SK-N-SH (cell line): ENCODE measurements around the gene GSTA4. TPM values are rescaled to one million over a fixed set of nuclear protein-coding genes. Genes with fewer than 3 reads are reported as not detected.
"Not testable (repeated sequence)": the region's sequence is repeated elsewhere in the genome, so short reads cannot be mapped to it uniquely, and the experiment has no call there.

Source experiments
- CTCF ChIA-PET: fragments of 300-600, 350-600 bp; formaldehyde crosslinking; extraction: SDS; loops from one replicate; lab custom pipeline; 2021; lab: Yijun Ruan, JAX
- POLR2A ChIA-PET: fragments of 350-600 bp; sonication (Branson Sonifier 250); formaldehyde crosslinking; extraction: SDS; loops from one replicate; lab custom pipeline; 2020; ENCODE audit warnings: antibody characterized with exemption, inconsistent platforms; lab: Yijun Ruan, JAX
- DNase-seq: peaks from one replicate; pipeline ENCODE4 v3.0.0; 2012
- H2AFZ ChIP-seq: fragments of 200-600 bp; sonication (generic); 2 replicates; pipeline ENCODE4 v1.8.1; 2016; ENCODE audit warnings: antibody characterized with exemption, mild to moderate bottlenecking, low read depth
- H3F3A ChIP-seq: fragments of 200-600 bp; sonication (generic); replicated peaks from 2 replicates; pipeline ENCODE3; 2016; ENCODE audit warnings: antibody characterized with exemption, mild to moderate bottlenecking; ENCODE audit not compliant: insufficient read depth
- H3K27ac ChIP-seq, 2 experiments: fragments of 200-500 bp in 1 of 2; fragments of 200-600 bp in 1 of 2; sonication (Bioruptor generic) in 1 of 2; sonication (generic), shearing (Covaris generic) in 1 of 2; 2 replicates each; pipeline versions ENCODE4 v1.5.1 to v1.6.1; 2014 to 2016; ENCODE audit warnings: low read depth in 2 of 2, inconsistent platforms in 1 of 2, low read length in 1 of 2, mild to moderate bottlenecking in 1 of 2, mixed read lengths in 1 of 2
- H3K27me3 ChIP-seq: fragments of 200-600 bp; sonication (generic), shearing (Covaris generic); 2 replicates; pipeline ENCODE4 v1.6.1; 2016; ENCODE audit warnings: mixed run types; ENCODE audit not compliant: insufficient read depth
- H3K36me3 ChIP-seq, 2 experiments: fragments of 200-500 bp in 1 of 2; fragments of 200-600 bp in 1 of 2; sonication (Bioruptor generic) in 1 of 2; sonication (generic) in 1 of 2; replicated peaks in 1 of 2; 2 replicates each; pipeline versions ENCODE3 to v1.5.1; 2014 to 2016; ENCODE audit warnings: low read length in 1 of 2, mild to moderate bottlenecking in 1 of 2; ENCODE audit not compliant: insufficient read depth in 2 of 2, control insufficient read depth in 1 of 2
- H3K4me1 ChIP-seq, 2 experiments: fragments of 200-500 bp in 1 of 2; fragments of 200-600 bp in 1 of 2; sonication (Bioruptor generic) in 1 of 2; sonication (generic), shearing (Covaris generic) in 1 of 2; 2 replicates each; pipeline versions ENCODE4 v1.5.1 to v1.6.1; 2014 to 2016; ENCODE audit warnings: low read depth in 1 of 2, low read length in 1 of 2, mixed run types in 1 of 2; ENCODE audit not compliant: insufficient read depth in 2 of 2, control insufficient read depth in 1 of 2
- H3K4me2 ChIP-seq: fragments of 200-600 bp; sonication (generic), shearing (Covaris generic); 2 replicates; pipeline ENCODE4 v1.6.1; 2017; ENCODE audit warnings: mixed run types
- H3K4me3 ChIP-seq, 2 experiments: fragments of 200-500 bp in 1 of 2; fragments of 200-600 bp in 1 of 2; sonication (Bioruptor generic) in 1 of 2; sonication (generic), shearing (Covaris generic) in 1 of 2; 2 replicates each; pipeline versions ENCODE4 v1.5.1 to v1.8.1; 2014 to 2016; ENCODE audit warnings: low read depth in 2 of 2, inconsistent platforms in 1 of 2, low read length in 1 of 2, mild to moderate bottlenecking in 1 of 2, mixed read lengths in 1 of 2, moderate library complexity in 1 of 2
- H3K79me2 ChIP-seq: fragments of 200-600 bp; sonication (generic); 2 replicates; pipeline ENCODE4 v1.8.1; 2017; ENCODE audit warnings: mild to moderate bottlenecking; ENCODE audit not compliant: insufficient read depth
- H3K9ac ChIP-seq: fragments of 200-600 bp; sonication (generic); 2 replicates; pipeline ENCODE4 v1.6.1; 2017; ENCODE audit warnings: mixed run types
- H3K9me2 ChIP-seq: fragments of 200-600 bp; sonication (generic); 2 replicates; pipeline ENCODE4 v1.6.1; 2017; ENCODE audit warnings: mixed run types
- H3K9me3 ChIP-seq: fragments of 200-600 bp; sonication (generic); 2 replicates; pipeline ENCODE4 v1.6.1; 2017; ENCODE audit warnings: mixed run types, mild to moderate bottlenecking, moderate library complexity
- H4K20me1 ChIP-seq: fragments of 200-600 bp; sonication (generic); 2 replicates; pipeline ENCODE4 v1.6.1; 2017; ENCODE audit warnings: mild to moderate bottlenecking, mixed run types; ENCODE audit not compliant: insufficient read depth
- NFIC ChIP-seq: IDR thresholded peaks from 2 replicates; pipeline ENCODE4 v1.4.0; 2012; ENCODE audit warnings: borderline replicate concordance
- RCOR1 ChIP-seq: fragments of 150-350 bp; IDR thresholded peaks from 2 replicates; pipeline ENCODE4 v1.6.1; 2017; ENCODE audit warnings: antibody characterized with exemption, low read length
- RFX5 ChIP-seq: IDR thresholded peaks from 2 replicates; pipeline ENCODE4 v1.6.1; 2012; ENCODE audit warnings: mild to moderate bottlenecking, improper control_type of control experiment, low read length
- TAF1 ChIP-seq: IDR thresholded peaks from 2 replicates; pipeline ENCODE4 v1.6.1; 2012; ENCODE audit warnings: low read depth, mild to moderate bottlenecking, low read length, moderate library complexity, borderline replicate concordance
- USF1 ChIP-seq: IDR thresholded peaks from 2 replicates; pipeline ENCODE4 v1.4.0; 2012; ENCODE audit warnings: low read depth, borderline replicate concordance
- WGBS: methylation state at CpG from one replicate; pipeline ENCODE4 v1.1.6; 2017; ENCODE audit warnings: low lambda C conversion rate; 5-methylcytosine and 5-hydroxymethylcytosine counted together
- polyA plus RNA-seq, 3 experiments: library from polyadenylated mRNA; depleted of rRNA; stranded (reverse); fragments of >200 nt; gene quantifications; 2 replicates each; pipeline ENCODE4 v1.2.3, GENCODE V29; 2012

The GSTA4 gene
- polyA plus RNA-seq, 1 of the 3 experiments (the other 2 are of a cell fraction) = 28.3 TPM

GRCh38 chr6:52964318-52964717, 30.8 kb downstream of the GSTA4 start:
- Histone ChIP-seq H3K4me2 (no peak overlapping the region), H3K79me2 (no peaks in the 10 kb centered on the region), H3K36me3 (no peaks in the 10 kb centered on the region), H3K9me3 (no peaks in the 10 kb centered on the region), H2AFZ (no peak overlapping the region), H3K27ac (no peak overlapping the region), H3K9me2 (no peaks in the 10 kb centered on the region), H3K4me3 (no peak overlapping the region), H4K20me1 (no peaks in the 10 kb centered on the region), H3F3A (no peaks in the 10 kb centered on the region), H3K4me1 (no peaks in the 10 kb centered on the region), H3K27me3 (no peaks in the 10 kb centered on the region), H3K9ac (no peak overlapping the region)
- no peak for DNase-seq
- POLR2A ChIA-PET = no interaction called here
- 38% methylated on average over 1 of the region's 1 CpG for WGBS
- no peak for TF ChIP-seq NFIC
- TF ChIP-seq RFX5 = no peak
- TF ChIP-seq TAF1 = no peak
- CTCF ChIA-PET = no interaction called here

GRCh38 chr6:52962701-52963100, 32.4 kb downstream of the GSTA4 start:
- ChIA-PET POLR2A (no interaction called here), CTCF (no interaction called here)
- Histone ChIP-seq H3K9me2 (no peaks in the 10 kb centered on the region), H3K9me3 (no peaks in the 10 kb centered on the region), H3K4me1 (no peaks in the 10 kb centered on the region), H3F3A (no peaks in the 10 kb centered on the region), H3K27ac (no peak overlapping the region), H3K9ac (no peak overlapping the region), H3K4me3 (no peak overlapping the region), H3K4me2 (no peak overlapping the region), H3K36me3 (no peaks in the 10 kb centered on the region), H3K79me2 (no peaks in the 10 kb centered on the region), H3K27me3 (no peaks in the 10 kb centered on the region)
- no peak for DNase-seq
- 22% methylated on average over 4 of the region's 6 CpGs for WGBS
- no peak for TF ChIP-seq USF1
- no peak for TF ChIP-seq RCOR1
- TF ChIP-seq, all 33 proteins: peak for 0
- Histone ChIP-seq H4K20me1 (no peaks in the 10 kb centered on the region), H2AFZ (no peak overlapping the region)

DNA sequence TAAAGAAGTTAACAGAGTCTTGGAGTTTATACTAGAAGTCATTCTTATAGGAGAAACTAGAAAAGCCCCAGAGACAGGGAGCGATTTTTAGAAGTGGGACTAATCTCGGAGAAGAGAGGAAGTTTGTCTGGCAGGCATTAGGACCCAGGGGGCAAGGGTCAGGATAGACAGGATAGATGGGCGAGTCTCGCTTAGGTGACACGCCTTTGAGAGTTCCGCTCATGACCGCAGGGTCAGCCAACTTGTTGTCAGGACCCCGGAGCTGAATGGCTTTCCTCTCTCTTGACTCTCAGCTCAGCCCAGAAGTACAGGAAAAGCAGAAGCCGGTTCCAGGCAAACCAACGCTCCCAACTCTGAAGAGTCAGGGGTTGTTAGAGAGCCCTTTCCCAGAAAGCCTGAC, 34.1 kb downstream of the GSTA4 start:
- H3K4me1 ChIP-seq, H3K4me2 ChIP-seq, H3K4me3 ChIP-seq, H4K20me1 ChIP-seq, CTCF ChIA-PET, H2AFZ ChIP-seq, H3K27me3 ChIP-seq, H3F3A ChIP-seq, H3K9ac ChIP-seq, H3K79me2 ChIP-seq, H3K36me3 ChIP-seq, H3K9me2 ChIP-seq, DNase-seq, H3K27ac ChIP-seq, H3K9me3 ChIP-seq, POLR2A ChIA-PET: not testable (repeated sequence)
- WGBS = 72% methylated on average over 10 of the region's 10 CpGs

GRCh38 chr6:52960211-52960610, 34.9 kb downstream of the GSTA4 start:
- H2AFZ ChIP-seq, H3K36me3 ChIP-seq, H3K79me2 ChIP-seq, CTCF ChIA-PET, H3K9ac ChIP-seq, DNase-seq, H3K27ac ChIP-seq, H3K4me3 ChIP-seq, H3K9me3 ChIP-seq, H4K20me1 ChIP-seq, H3K4me2 ChIP-seq, POLR2A ChIA-PET, H3K9me2 ChIP-seq, H3K27me3 ChIP-seq, H3K4me1 ChIP-seq, H3F3A ChIP-seq: not testable (repeated sequence)
- 21% methylated on average over 3 of the region's 8 CpGs for WGBS
